Muscle layer of colon (tissue), 2 donors: Measurements from ENCODE around the gene ZNF423.

ENCODE experiments used
- H3K27ac ChIP-seq: one replicate; pipeline ENCODE4 v1.7.0; 2013; ENCODE audit warnings: low read depth, mild to moderate bottlenecking, low read length, moderate library complexity
- H3K27me3 ChIP-seq, 2 donors: one replicate each; pipeline ENCODE4 v1.7.0; 2013; ENCODE audit warnings: low read length in 2 of 2, mild to moderate bottlenecking in 2 of 2; ENCODE audit not compliant: insufficient read depth in 2 of 2, control insufficient read depth in 1 of 2
- H3K36me3 ChIP-seq: one replicate; pipeline ENCODE4 v1.7.0; 2013; ENCODE audit warnings: mild to moderate bottlenecking, low read length; ENCODE audit not compliant: insufficient read depth
- H3K4me1 ChIP-seq: one replicate; pipeline ENCODE4 v1.7.0; 2013; ENCODE audit warnings: mild to moderate bottlenecking, low read length; ENCODE audit not compliant: insufficient read depth
- H3K4me3 ChIP-seq, 2 donors: one replicate each; pipeline ENCODE4 v1.7.0; 2013; ENCODE audit warnings: low read length in 2 of 2, low read depth in 1 of 2, mild to moderate bottlenecking in 1 of 2, moderate library complexity in 1 of 2
- H3K9ac ChIP-seq: one replicate; pipeline ENCODE4 v1.7.0; 2013; ENCODE audit warnings: low read length
- H3K9me3 ChIP-seq: one replicate; pipeline ENCODE4 v1.7.0; 2013; ENCODE audit warnings: mild to moderate bottlenecking, low read length
- donor health status: abdominal sarcoma.
- donor health status: Adenocarcinoma of cecum.

The ZNF423 gene

DNA sequence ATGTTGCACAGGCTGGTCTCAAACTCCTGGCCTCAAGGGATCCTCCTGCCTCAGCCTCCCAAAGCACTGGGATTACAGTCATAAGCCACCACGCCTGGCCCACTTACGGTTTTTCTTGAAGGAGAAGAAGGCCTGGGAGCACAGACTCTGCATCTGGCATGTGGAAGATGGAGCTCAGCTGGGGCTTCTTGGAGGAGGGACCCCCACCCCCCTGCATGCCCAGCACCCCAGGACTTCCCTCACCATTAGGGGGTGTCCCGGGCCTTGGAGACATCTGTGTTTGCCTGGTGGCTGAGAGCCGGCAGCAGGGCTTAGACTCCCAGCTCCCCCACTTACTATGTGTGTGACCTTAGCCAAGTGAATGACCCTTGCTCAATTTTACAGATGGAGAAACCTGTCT lies 204.7 kb downstream of the ZNF423 start:
- no peaks in the 10 kb centered on the region for H3K27me3 ChIP-seq
- H3K9me3 ChIP-seq: no peaks in the 10 kb centered on the region
- H3K4me1 ChIP-seq: peaks cover 13% of the 10 kb centered on the region
- no peak overlapping the region for H3K27ac ChIP-seq
- no peak overlapping the region for H3K9ac ChIP-seq
- H3K4me3 ChIP-seq: no peak overlapping the region
- no peaks in the 10 kb centered on the region for H3K36me3 ChIP-seq

DNA sequence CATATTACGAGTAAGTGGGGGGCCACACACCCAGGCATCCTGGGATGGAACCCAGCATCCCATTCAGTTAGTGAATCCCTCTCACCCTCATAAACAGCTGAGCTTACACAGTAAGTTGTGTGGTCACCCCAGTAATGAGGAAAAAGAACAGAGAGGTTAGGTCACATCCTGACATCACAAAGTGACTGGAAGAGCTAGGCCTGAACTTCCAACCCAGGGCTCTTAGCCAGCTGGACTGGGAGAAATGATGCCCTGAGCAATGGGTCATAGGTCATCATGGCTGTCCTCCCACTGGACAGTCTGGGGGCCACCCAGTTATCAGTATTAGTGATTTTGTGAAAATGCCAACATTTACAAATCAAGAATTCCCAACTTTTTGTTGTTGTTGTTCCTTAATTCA lies 205.3 kb downstream of the ZNF423 start:
- peaks cover 13% of the 10 kb centered on the region for H3K4me1 ChIP-seq
- no peak overlapping the region for H3K27ac ChIP-seq
- H3K27me3 ChIP-seq: no peaks in the 10 kb centered on the region
- H3K36me3 ChIP-seq: no peaks in the 10 kb centered on the region
- no peaks in the 10 kb centered on the region for H3K9me3 ChIP-seq
- H3K4me3 ChIP-seq: no peak overlapping the region
- no peak overlapping the region for H3K9ac ChIP-seq

DNA sequence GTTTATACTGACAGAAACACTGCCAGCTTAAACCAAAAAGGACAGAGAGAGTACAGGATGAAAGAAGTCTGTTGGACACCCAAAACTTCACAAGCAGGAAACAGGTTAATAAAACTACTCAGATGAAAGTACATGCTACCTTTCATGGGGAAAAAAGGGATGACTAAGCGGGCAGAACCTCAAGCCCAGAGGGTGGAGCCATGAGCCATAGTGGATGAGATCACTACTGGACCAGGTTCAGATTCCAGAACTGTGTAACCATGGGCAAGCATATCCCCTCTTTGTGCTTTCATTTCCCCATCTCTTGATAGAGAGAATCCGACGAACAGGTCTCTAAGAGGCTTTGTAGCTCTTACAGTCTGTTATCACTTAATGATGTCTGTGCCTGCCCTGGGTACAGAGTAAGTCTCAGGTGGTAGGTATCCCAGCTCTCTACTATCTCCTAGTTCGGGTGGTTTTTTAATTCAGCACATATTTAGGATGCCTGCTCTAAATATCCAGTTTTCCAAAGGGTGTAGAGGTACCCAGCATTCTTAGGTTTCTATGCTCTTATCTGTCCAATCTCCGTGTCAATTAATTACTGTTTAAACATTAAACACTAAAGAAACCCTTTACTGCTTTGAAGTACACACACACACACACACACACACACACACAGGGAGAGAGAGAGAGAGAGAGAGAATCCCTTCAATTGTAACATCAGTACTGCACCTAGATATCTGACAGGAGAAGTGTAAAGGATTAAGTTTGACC lies 206.7 kb downstream of the ZNF423 start:
- Histone ChIP-seq H3K27ac (no peak overlapping the region), H3K4me3 (no peak overlapping the region), H3K9ac (no peak overlapping the region), H3K4me1 (peaks cover 13% of the 10 kb centered on the region), H3K27me3 (no peaks in the 10 kb centered on the region), H3K9me3 (no peaks in the 10 kb centered on the region), H3K36me3 (no peaks in the 10 kb centered on the region)

- H3K4me3 ChIP-seq: no peak overlapping the region
- H3K27me3 ChIP-seq: no peaks in the 10 kb centered on the region
- H3K9ac ChIP-seq: no peak overlapping the region
- H3K36me3 ChIP-seq: no peaks in the 10 kb centered on the region
- no peaks in the 10 kb centered on the region for H3K9me3 ChIP-seq
- peaks cover 13% of the 10 kb centered on the region for H3K4me1 ChIP-seq
- H3K27ac ChIP-seq: no peak overlapping the region
These were observed 208.2 kb downstream of the ZNF423 start for GRCh38 chr16:49647673-49648072.

DNA sequence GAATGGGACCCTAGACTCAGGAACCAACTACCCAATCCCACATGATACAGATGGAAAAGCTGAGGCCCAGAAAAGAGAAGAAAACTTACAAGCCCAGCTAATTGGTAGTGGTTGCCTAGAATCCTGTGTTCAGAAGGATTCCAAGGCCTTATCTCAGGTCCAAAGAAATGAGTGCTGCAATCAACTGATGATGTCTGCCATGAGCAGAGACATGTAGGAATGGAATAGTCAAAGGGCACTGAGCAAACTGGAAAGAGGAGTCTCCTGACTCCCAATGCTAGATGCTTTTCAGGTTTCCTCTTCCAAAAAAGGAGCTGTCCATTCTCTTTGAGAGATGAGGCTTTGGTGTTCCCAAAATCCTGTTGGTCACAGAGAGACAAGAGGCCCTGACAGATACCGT lies 210.6 kb downstream of the ZNF423 start:
- Histone ChIP-seq H3K27me3 (no peaks in the 10 kb centered on the region), H3K9me3 (no peaks in the 10 kb centered on the region), H3K27ac (no peak overlapping the region), H3K4me1 (peaks cover 8% of the 10 kb centered on the region), H3K9ac (no peak overlapping the region), H3K36me3 (no peaks in the 10 kb centered on the region), H3K4me3 (no peak overlapping the region)

GRCh38 chr16:49644145-49644463 lies 211.8 kb downstream of the ZNF423 start:
- no peak overlapping the region for H3K9ac ChIP-seq
- no peaks in the 10 kb centered on the region for H3K36me3 ChIP-seq
- no peak overlapping the region for H3K27ac ChIP-seq
- H3K9me3 ChIP-seq: no peaks in the 10 kb centered on the region
- H3K27me3 ChIP-seq: no peaks in the 10 kb centered on the region
- H3K4me1 ChIP-seq: peaks cover 20% of the 10 kb centered on the region
- H3K4me3 ChIP-seq: no peak overlapping the region

DNA sequence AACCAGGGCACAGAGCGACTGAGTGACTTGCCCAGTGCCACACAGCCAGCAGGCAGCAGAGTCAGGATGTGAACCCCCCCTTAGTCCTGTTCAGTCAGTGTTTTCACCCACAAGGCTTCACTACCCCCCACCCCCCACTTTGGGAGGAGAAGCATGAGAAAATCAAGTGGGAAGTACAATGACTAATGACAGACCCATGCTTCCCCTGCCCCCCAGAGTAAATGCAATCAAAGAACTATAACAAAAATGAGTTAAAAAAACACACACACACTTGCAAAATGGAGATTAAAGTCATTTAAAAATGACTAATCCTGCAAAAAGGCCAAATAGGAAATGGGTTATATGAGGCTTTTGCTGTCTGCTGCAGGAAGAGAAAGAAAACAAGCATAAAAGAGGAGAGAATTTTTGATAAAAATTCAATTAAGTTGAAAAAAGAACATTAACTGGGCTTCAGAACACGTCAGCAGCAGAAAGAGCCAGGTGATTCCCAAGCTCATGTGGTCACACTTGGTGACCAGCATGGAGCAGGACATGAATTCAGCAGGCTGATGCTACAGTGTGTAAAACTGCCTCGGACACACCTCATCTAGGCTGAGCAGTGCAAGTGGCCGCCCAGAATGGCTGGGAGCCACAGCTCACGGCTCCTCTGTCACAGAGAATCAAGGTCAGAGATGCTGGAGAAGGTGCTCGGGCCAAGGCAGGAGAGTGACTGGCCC lies 212.3 kb downstream of the ZNF423 start:
- Histone ChIP-seq H3K27me3 (no peaks in the 10 kb centered on the region), H3K4me3 (no peak overlapping the region), H3K4me1 (peaks cover 22% of the 10 kb centered on the region), H3K27ac (no peak overlapping the region), H3K9me3 (no peaks in the 10 kb centered on the region), H3K9ac (no peak overlapping the region), H3K36me3 (no peaks in the 10 kb centered on the region)

DNA sequence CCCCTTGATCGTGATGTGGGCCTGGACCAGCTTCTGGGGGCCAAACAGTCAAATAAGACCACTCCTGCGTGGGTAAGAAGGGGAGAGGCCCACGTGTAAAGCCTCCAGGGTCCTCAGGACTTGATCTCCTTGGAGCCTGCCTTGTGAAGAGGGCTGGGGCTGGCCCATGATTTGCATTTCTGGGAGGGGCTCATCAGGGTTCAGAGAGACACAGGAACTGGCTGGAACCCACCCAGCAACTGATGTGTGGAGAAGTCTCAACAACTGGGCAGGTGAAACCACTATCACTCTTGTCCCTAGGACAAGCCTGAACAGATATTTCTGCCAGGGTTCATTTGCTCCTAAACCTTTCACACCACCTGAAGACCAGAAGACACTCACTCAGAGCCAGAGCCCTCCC lies 214.7 kb downstream of the ZNF423 start:
- Histone ChIP-seq H3K27ac (no peak overlapping the region), H3K27me3 (no peaks in the 10 kb centered on the region), H3K36me3 (peaks cover 8% of the 10 kb centered on the region), H3K4me3 (no peak overlapping the region), H3K4me1 (peaks cover 22% of the 10 kb centered on the region), H3K9me3 (no peaks in the 10 kb centered on the region), H3K9ac (no peak overlapping the region)

DNA sequence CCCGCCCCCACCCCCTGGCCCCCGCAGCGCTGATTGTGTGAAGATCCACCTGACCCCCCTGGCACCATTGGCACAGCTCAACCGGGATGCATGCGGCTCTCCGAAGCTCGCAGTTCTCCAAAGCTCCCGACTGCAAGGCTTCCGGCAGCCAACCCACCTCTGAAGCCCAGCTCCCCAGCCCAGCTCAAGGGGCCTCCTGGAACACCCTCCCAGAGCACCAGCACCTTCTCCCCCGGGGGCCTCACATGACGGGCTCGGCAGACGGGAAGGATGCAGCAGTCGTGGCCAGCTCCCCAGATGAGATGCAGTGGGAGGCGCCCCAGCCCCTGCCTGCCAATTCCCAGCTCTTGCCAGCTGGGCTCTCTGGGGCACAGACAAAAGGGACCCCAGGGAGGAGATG lies 215.3 kb downstream of the ZNF423 start:
- H3K4me3 ChIP-seq: no peak overlapping the region
- H3K27me3 ChIP-seq: no peaks in the 10 kb centered on the region
- no peaks in the 10 kb centered on the region for H3K9me3 ChIP-seq
- peaks cover 11% of the 10 kb centered on the region for H3K36me3 ChIP-seq
- H3K9ac ChIP-seq: no peak overlapping the region
- H3K27ac ChIP-seq: no peak overlapping the region
- H3K4me1 ChIP-seq: peaks cover 22% of the 10 kb centered on the region

GRCh38 chr16:49639739-49640431 lies 216.0 kb downstream of the ZNF423 start:
- H3K9ac ChIP-seq: no peak overlapping the region
- no peaks in the 10 kb centered on the region for H3K9me3 ChIP-seq
- H3K27ac ChIP-seq: peak overlapping the region; percentile 42
- no peak overlapping the region for H3K4me3 ChIP-seq
- H3K36me3 ChIP-seq: peaks cover 11% of the 10 kb centered on the region
- peaks cover 22% of the 10 kb centered on the region for H3K4me1 ChIP-seq
- H3K27me3 ChIP-seq: no peaks in the 10 kb centered on the region

DNA sequence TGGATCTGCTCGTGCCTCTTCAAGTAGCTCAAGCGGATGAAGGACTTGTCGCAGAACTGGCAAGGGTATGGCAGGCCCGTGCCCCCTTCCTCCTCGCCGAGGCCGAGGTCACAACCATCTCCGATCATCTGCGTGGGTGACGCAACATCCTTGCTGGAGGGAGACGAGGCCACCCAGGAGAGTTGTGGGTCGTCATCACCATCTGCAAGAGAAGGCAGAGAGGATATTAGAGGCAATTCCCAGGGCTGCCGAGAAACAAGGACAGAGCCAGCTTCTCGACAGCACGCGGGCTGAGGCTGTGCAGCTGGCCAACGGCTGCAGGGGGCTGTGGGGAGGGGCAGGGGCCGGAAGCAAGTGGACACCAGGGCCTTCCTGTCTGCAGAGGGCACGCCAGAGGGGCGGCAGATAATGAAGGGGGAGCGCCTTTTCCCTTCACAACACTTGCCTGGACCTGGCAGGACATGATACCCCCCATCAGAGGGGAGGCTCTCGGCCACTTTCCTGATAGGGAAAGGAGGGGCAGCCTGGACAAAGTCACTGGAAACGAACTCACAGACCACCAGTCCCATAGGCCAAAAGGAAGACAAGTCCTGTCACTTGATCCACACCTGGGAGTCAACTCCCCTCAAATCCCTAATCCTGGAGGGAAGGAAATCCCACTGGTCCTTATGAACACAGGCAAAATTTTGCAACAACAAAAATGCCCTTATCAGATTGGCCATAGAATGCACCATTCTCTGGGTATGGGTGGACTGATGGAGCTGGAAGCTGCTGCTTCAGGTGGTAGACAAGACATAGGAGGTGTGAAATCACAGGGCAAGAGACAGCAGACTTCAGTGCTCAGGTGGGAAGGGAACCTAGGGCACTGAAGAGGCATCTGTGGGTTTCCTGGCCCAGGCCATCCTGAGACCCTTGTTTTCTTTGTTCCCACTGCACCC lies 217.0 kb downstream of the ZNF423 start:
- no peak overlapping the region for H3K27ac ChIP-seq
- no peaks in the 10 kb centered on the region for H3K27me3 ChIP-seq
- H3K4me3 ChIP-seq: no peak overlapping the region
- H3K9me3 ChIP-seq: no peaks in the 10 kb centered on the region
- peaks cover 11% of the 10 kb centered on the region for H3K36me3 ChIP-seq
- peaks cover 22% of the 10 kb centered on the region for H3K4me1 ChIP-seq
- H3K9ac ChIP-seq: no peak overlapping the region
